AG08395 (cell line): ENCODE results near the gene TMEM144.
"Not testable (repeated sequence)": the region's sequence is repeated elsewhere in the genome, so short reads cannot be mapped to it uniquely, and the experiment has no call there.

Source experiments
- DNase-seq: peaks from one replicate; pipeline ENCODE4 v3.0.0; 2012; ENCODE audit warnings: mixed read lengths, low spot score

The TMEM144 gene

DNA sequence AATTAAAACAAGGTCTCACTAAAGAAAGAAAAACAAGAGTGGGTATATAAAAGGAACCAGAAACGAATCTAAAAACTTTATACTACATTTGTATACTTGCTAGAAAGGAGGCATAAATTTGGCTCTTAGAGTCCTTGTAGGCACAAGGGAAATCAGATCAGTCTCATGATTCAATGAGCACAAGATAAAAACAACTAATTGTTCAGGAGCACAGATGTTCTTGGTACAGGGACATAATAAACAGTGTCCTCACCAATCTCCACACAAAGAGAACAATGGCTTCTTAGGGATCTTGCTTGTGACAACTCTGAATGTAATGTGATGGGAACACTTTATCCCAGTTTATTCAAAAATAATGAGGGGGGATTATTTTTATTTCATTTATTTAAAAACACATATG lies 28.3 kb downstream of the TMEM144 start:
- DNase-seq, result no peak

DNA sequence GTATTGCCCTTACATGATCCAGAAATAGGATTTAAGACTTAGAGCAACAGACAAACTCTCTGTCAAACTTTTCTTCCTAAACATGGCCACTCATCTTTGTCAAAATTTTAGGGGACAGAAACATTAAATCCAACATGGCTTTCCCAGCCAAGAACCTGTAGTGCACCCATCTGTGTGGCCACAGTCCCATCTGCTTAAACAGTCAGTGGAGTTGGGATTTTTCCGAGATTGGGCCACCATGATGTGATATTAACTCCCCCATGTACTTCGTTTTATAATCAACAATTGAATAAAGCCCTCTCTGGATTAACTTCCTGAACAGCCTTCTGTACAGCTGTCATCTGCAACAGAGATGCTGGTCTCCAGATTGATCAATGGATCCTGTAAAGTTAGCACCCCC lies 28.9 kb downstream of the TMEM144 start:
- no peak for DNase-seq

GRCh38 chr4:158243071-158243470 lies 32.8 kb downstream of the TMEM144 start:
- no peak for DNase-seq

DNA sequence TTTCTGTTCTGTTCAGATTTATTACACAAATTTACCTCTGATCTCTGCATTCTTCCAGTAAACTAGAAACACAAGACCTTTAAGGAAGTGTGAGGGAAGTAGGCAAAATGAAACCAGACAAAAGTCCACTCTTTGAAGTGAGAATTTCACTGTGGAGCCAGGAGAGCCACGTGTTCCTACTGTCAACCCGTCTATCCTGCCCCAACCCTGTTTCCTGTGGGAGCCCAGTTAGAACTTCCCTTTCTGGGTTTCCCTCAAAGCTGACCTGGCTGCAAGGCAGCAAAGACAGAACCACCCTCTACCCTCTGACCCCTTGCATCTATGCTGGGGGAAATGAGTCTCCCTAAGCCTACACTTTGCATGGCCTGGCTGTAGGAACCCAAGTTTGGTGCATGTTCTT lies 40.0 kb downstream of the TMEM144 start:
- no peak for DNase-seq

DNA sequence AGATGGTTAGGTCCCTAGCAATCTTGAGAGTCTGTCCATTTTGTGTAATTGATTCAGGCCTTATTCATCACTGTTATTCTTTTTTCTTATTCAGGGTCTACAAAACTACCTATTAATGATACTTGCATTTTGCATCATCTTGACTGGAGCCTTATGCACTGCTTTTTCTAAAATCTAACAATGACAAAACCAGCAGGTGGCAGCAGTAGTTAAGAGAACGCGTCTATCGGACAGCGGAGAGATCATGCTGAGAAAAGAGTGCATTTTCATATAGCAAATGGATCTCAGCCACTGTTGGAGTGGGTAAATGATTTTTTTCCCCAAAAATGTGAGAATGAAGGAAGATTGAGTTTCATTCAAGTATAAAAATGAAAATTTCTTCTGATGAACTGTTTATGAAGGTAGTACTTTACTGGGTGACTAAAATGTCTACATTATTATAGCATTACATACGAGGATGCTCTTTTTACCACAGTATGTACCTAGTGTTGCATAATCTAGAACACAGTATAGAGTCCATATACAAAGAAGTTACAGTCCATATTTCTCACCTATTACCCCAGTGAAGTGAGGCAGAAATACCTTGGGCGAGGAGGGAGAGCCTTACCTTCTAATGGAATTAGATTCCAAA lies 43.2 kb downstream of the TMEM144 start:
- DNase-seq, result peak; percentile 60

- no peak for DNase-seq
These were observed 44.0 kb downstream of the TMEM144 start for GRCh38 chr4:158254292-158254691.

DNA sequence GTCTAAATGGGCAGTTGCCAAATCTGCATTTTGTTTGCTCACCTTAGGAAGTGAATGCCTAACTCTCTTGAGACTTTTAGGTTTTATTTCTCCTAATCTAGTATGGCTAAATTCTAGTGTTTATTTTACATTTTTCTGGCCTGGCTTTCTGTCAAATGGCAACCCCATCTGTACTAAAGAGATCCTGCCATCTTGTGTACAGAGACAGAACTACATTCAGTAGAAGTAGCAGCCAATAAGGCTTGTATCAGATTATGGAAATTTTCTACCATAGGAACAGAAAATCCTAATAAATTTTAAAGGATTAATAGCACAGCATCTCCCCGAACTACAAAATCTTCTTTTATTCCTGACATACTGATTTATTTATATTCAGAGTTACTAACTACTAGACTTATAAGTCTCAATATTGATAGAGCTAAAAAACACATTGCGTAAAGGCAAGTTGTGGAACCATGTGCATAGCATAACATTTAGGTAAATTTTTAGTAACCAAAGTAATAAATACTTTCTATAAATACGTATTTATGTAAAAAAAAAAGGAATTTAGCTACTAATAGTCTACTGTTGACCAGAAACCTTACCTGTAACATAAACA lies 45.5 kb downstream of the TMEM144 start:
- peak; percentile 62 for DNase-seq

DNA sequence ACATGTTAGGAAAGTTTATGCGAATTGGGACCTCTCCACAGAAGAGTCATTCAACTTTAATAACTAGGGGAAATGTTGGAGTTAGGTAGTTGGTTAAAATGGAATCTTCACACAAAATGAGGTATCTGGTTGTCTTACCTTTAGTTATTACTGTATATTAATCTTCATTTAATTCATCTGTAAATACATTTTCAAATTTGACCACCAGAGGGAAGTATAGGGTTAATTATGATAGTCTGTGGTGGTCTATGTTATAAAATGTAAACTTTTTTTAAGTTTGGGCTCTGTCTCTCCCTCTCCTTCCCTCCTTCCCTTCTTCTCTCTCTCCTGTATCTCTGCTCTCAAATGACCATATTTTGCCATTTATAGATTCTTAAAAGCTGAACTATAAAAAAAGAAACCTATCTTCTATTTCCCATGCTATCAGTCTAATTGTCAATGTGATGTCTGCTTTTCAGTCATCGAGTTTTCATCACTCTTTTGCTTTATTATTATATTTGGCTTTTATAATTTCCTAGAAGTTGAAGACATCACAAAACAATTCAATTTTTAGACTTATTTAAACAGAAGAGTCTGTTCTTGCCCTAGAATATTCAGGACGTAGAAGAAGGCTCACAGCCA lies 49.8 kb downstream of the TMEM144 start:
- DNase-seq, result no peak

DNA sequence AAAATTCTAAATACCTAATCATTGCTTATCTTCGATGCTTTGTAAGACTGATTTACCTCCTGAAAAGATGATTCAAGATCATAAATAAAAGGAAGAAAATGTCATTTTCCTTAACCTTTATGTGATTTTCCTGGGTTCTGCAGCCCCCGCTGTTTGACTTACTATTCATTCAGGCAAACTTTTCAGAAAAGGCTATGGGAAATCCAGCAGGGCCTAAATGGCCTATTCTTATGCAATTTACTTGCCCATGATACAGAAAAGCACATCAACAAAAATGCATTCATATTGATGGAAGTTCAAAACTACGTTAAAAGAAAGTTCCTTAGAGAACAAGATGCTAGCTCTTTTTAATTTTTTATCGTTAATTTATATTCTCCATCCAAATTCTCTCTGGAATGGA lies 51.2 kb downstream of the TMEM144 start:
- no peak for DNase-seq

DNA sequence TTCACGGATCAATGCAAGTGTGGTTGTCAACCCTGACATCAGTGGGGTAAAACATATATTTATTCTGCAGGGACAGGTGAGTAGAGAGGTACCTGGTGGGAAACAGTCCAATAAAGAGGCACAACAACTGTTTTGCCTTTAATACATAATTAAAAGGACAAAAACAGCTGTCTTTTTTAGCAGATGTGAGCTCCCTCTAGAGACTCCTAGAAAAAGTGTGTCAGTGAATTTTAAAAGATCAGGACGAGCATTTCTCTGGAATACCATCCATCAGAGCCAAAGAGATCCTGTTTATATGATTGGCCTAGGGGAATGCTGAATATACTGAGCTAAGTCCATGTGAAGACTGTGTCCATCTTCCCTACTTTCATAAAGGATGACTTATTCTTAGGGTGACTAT lies 58.3 kb downstream of the TMEM144 start:
- DNase-seq, result no peak

GRCh38 chr4:158274636-158275035 lies 64.3 kb downstream of the TMEM144 start:
- no peak for DNase-seq

DNA sequence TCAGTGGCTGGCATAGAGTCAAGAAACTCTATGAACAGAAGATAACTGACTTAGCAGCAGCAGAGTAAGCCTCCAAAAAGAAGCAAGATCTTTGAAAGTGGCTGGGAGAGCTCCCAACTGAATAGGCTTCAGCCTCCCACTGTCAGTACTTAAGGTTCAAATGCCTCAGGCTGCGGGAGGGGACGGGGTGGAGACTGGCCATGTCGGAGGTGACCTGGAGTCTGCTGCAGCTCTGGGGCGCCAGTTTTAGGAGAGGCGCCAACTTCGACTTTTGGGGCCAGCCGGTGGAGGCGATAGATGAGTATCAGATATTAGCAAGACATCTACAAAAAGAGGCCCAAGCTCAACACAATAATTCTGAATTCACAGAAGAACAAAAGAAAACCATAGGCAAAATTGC lies 67.3 kb downstream of the TMEM144 start:
- no peak for DNase-seq

GRCh38 chr4:158279052-158279451 lies 68.8 kb downstream of the TMEM144 start:
- DNase-seq, result not testable (repeated sequence)

GRCh38 chr4:158280856-158281255 lies 70.6 kb downstream of the TMEM144 start:
- DNase-seq, result no peak

GRCh38 chr4:158282252-158282651 lies 72.0 kb downstream of the TMEM144 start:
- DNase-seq, result peak; percentile 9

- DNase-seq, result no peak
These were observed 75.3 kb downstream of the TMEM144 start for GRCh38 chr4:158285429-158286216.

GRCh38 chr4:158290912-158291311 lies 80.6 kb downstream of the TMEM144 start:
- no peak for DNase-seq

- DNase-seq, result no peak
These were observed 81.2 kb downstream of the TMEM144 start for GRCh38 chr4:158291334-158292055.

GRCh38 chr4:158292156-158292555 lies 81.9 kb downstream of the TMEM144 start:
- DNase-seq, result no peak

GRCh38 chr4:158295053-158295452 lies 84.8 kb downstream of the TMEM144 start:
- no peak for DNase-seq

GRCh38 chr4:158297866-158298265 lies 87.6 kb downstream of the TMEM144 start:
- DNase-seq, result no peak

- DNase-seq, result no peak
These were observed 89.2 kb downstream of the TMEM144 start for GRCh38 chr4:158299459-158300007.
